Choroid plexus epithelial cell (primary cell): ENCODE measurements around the gene LMOD3.

Experiments used
- DNase-seq: peaks from one replicate; pipeline ENCODE4 v3.0.0-alpha.2; 2010; ENCODE audit warnings: low read depth
- H3K4me3 ChIP-seq: 2 replicates; pipeline ENCODE4 v1.5.1; 2011; ENCODE audit warnings: low read depth, mild to moderate bottlenecking, control low read depth, low read length, moderate library complexity
- CTCF ChIP-seq: conservative IDR thresholded peaks from 2 replicates; pipeline ENCODE4 v1.5.1; 2011; ENCODE audit warnings: low read depth, mild to moderate bottlenecking, control low read depth, inconsistent platforms, low read length, moderate library complexity

LMOD3 gene

GRCh38 chr3:69084326-69085167 is 37.8 kb downstream of the LMOD3 start, which contains the start of gene ARL6IP5:
Gene ARL6IP5, plus strand, starts transcription at chr3:69084937. Its CDS starts 111 bp downstream, at chr3:69085048.
- peak within 1 kb of the TSS; percentile 85 for H3K4me3 ChIP-seq
- peak; percentile 97 for DNase-seq
- no peak for TF ChIP-seq CTCF

- DNase-seq = peak; percentile 96
- no peak for TF ChIP-seq CTCF
- H3K4me3 ChIP-seq = no peak overlapping the region
Observed at GRCh38 chr3:69082805-69083204, 39.6 kb downstream of the LMOD3 start.

DNA sequence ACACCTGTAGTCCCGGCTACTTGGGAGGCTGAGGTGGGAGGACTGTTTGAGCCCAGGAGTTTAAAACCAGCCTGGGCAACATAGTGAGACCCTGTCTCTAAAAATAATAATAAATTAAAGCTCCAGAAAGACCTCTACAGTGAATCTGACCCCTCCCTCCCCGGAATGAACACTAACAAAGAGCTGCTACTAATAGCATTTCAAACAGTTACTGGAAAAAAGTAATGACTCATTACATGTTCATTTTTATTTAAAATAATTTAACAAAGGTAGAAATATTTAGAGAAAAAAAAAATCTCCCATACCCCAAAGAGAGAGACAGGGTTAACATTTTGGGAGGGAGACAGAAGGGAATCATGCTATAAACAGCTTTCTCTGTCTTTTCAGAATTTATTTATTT is 40.0 kb downstream of the LMOD3 start:
- TF ChIP-seq CTCF = no peak
- DNase-seq = peak; percentile 25
- H3K4me3 ChIP-seq = no peak overlapping the region

- DNase-seq = peak; percentile 56
- no peak overlapping the region for H3K4me3 ChIP-seq
- TF ChIP-seq CTCF = no peak
Observed at GRCh38 chr3:69081583-69082262, 40.7 kb downstream of the LMOD3 start.

GRCh38 chr3:69080233-69080920 is 42.0 kb downstream of the LMOD3 start, which contains the start of gene UBA3:
Gene UBA3, minus strand, starts transcription at chr3:69080365. Its CDS starts 12 bp downstream, at chr3:69080353.
- DNase-seq = peak; percentile 88
- TF ChIP-seq CTCF = no peak
- H3K4me3 ChIP-seq = peak within 1 kb of the TSS; percentile 73

DNA sequence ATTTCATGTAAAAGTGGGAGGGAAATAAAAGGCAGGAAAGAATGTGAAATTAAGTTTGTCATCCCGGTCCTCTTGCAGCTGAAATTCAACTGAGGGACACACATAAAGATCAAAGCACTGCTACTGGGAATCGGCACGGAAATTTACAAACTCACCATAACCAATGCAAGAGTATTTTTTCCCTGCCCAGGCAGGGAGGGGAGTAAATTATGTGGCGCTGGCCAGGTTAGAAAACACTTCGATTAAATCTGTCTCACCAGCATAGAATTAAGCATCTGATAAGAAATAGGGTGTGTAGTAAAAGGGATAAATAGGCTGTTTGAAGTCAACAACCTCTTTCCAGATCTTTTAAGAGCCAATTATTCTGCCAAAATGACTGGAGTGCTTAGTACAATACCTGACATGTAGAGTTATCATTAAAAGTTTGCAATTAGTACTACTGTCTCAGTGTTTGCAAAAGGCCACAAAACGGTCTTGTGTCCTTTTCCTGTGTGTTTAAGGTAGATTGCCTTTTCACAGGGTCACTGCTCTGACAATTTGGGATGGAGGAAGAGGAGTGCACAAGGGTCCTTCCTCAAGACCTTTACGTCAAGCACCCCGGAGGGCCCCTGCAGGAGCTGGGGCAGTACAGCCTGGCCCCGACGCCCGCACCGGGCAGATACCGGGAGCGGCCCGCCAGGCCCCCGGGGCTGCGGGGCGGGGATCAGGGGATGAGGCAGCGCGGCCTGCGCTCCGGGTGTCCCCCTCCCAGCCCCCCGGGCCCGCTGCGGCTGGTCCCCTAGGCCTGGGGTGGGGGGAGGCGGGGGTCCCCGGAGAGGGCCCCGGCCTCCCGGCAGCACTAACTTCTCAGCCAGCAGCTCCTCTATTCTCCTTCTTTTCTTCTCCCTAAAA is 42.9 kb downstream of the LMOD3 start:
- no peak for TF ChIP-seq CTCF
- peak overlapping the region; percentile 73 for H3K4me3 ChIP-seq
- DNase-seq = no peak
